NCI-H1105 (cell line): ENCODE results near the gene LDHD.

Experiments
- DNase-seq: peaks from one replicate; lab custom pipeline; 2025; lab: John Stamatoyannopoulos, UW

Gene LDHD

DNA sequence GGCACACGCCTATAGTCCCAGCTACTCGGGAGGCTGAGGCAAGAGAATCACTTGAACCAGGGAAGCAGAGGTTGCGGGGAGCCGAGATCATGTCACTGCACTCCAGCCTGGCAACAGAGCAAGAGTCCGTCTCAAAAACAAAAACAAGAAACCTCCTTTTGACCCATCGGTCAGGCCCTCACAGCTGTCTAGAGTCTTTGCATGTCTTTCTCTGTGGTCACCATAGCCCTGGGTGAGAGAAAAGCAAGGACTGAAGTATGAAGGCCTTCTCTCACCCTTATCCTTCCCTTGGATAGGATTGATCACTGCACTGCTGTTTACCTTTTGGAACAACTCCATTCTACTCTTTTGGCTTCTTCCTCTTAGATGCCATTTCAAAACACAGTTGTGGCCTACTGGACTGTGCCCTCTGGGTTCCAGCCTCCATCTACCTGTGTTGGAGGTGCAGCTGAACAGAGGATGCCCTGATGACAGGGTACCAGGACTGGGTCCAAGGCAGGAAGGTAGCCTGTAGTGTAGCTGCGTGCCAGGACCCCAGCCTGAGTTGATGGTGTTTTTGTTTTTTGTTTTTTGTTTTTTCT lies 37.1 kb downstream of the LDHD start:
- DNase-seq, result no peak

DNA sequence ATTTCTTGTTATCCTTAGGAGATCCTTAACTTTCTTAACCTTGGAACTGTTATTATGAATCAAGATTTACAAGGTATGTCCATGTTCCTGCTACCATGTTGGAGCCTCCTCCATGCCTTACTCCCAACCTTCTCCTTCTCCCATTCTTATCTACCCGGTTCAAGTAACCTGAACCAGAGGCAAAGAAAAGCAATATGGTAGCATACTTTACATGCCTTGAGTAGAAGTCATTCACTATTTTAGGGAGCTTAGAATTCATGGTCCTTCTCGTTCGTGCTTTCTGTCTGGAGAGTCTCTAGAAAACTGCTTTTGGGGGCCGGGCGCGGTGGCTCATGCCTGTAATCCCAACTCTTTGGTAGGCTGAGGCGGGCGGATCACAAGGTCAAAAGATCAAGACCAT lies 37.7 kb downstream of the LDHD start:
- DNase-seq, result no peak

DNA sequence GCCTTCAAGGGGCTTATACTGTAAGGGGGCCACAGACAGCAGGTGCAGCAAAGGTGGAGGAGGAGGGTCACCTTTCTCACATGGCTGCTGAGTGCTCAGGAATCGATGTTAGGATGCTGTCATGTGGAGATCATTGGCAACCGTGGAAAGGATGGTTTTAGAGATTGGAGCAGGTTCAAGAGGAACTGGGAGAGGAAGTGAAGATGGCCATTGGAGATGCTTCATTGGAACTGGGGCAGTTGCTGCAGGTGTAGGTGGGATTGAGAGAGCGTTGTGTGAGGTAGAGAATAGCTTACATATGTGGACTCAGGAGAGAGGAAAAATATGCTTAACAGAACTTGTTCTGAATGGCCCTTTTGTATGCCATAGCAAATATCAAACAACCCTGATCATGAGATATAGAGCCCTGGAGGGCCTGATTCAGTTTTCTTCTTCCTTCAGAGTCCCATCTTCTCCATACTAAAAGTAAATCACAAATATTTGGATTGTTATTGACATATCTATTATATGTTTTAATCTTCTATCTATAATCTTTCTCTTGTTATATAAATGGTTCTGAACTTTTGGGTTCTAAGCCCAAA lies 40.8 kb downstream of the LDHD start:
- no peak for DNase-seq

DNA sequence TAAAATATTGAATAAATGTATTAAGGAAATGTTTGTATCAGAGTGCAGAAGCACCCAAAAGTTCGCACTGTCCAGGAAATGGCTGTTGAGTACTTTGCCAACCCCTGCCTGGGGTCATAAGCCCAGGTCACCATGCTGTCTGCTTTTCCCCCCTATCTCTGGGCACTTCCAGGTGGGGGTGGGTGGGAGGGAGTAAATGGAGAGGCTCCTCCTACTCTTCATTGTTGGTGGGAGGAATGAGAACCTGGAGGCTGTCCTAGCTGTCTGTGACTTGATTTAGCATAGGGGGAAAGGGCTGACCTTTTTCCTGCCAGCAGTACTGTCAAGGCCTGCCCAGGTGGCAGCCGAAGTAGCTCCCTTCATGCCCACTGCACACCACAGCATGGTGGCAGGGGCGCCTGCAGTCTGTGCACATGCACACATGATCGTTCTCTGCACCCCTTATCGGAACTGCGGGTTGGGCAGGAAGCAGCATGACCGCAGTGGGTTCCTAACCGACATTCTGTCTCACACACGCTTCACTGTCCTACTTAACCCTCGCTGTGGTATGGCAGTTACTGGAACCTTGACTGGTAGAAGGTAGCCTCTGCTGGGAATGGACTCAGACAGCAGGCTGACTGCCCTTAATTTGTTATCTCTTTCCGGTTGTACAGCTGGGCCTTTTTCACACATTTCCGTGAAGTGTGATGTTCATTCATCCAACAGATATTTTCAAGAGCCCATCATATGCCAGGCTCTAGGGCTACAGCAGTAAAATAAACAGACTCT lies 41.5 kb downstream of the LDHD start:
- DNase-seq, result no peak

DNA sequence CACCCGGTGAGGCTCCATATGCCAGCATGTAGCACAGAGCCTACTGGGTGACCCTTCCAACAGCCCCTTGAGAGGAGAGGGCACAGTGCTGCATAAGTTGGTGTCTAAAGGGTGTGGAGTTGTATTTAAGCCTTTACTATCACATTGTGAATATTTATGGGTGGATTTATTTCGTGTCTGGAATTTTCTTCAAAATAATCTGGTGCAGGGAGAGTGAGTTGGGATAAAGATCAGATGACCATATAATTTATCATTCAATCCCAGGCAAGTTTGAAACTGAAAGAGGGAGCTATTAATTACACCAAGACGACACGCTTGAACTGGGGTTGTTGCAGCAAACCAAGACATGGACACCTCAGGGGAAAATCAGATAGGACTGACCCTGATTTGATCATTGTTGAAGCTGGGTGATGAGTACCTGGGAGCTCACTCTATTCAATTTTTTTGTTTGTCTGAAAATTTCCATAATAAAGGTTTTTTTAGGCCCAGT lies 42.2 kb downstream of the LDHD start:
- no peak for DNase-seq

DNA sequence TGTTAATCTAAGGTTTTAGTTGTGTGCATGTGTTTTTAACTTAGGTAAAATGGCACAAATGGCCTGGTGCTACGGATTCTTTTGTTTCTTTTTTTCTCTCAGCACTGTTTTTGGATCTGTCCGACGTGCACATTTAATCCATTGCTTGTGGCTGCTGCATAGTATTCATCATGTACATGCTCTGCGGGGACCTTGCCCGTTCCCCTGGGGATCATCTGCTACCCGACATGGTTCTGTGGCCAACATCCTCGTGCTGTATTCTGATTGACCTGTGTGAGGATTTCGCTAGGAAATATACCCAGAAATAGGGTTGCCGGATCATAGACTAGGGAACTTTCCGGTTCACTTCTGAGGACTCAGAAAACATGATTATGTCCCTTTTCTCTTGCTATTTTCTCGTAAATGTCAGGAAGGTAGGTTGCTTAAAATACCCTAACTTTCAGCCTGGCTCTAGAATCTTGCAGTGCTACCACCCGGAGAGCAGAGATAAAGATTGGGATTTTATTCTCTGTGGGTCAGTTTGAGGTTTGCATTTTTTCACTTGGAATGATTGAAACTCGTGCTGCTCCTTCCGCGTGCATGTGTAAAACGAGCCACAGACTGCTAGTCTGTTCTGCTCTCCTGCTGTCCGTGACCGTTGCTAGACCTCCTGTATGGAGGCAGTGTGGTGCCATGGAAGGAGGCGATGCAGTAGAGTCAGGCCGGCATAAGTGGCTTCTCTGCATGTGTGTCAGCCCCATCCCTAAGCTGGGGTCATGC lies 42.9 kb downstream of the LDHD start:
- no peak for DNase-seq

DNA sequence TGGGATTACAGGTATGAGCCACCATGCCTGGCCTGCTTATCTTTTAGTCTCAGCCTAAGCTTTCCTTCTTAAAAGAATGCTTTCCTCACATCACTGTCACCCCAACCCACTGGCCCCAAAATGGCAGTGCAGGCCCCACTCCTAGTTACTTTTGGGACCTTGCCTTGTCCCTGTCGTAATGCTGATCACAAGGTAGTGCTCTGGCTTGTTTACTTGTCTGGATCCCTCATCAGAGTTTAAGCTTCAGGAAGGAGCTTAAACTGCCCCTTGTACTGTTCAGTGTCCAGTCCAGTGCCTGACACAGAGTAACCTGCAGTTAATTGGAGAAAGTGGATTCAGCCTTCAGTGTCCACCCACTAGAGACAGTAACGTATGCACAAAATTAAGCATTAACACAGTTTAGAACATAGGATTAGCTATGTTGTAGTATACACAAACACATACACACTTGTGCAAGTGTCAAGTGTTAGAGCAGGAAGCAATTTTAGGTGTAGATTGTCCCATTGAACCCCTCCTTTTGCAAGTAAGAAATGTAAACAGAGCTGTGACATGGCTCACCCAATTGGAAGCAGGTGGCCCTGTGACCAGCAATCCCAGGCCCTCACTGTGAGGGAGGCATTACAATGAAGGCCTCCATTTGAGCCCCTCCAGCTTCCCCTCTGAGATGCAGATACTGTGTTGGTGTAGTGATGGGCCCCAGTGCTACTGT lies 44.2 kb downstream of the LDHD start:
- DNase-seq, result no peak

DNA sequence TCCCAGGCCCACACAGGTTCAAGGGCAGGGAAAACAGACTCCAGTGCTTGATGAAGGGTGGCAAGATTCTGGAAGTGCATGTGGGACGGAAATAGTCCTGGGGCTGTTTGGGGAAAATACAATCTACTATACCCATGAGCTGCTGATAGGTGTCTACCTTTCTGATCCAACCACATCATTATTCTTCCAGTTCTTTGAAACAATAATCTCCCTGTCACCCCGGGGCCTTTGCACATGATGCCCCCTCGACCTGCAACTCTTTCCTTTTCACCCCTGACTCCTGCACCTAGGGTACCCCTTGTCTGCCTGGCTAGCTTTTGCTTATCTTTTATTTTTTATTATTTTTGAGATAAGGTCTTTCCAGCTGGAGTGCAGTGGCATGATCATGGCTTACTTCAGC lies 45.0 kb downstream of the LDHD start:
- no peak for DNase-seq

DNA sequence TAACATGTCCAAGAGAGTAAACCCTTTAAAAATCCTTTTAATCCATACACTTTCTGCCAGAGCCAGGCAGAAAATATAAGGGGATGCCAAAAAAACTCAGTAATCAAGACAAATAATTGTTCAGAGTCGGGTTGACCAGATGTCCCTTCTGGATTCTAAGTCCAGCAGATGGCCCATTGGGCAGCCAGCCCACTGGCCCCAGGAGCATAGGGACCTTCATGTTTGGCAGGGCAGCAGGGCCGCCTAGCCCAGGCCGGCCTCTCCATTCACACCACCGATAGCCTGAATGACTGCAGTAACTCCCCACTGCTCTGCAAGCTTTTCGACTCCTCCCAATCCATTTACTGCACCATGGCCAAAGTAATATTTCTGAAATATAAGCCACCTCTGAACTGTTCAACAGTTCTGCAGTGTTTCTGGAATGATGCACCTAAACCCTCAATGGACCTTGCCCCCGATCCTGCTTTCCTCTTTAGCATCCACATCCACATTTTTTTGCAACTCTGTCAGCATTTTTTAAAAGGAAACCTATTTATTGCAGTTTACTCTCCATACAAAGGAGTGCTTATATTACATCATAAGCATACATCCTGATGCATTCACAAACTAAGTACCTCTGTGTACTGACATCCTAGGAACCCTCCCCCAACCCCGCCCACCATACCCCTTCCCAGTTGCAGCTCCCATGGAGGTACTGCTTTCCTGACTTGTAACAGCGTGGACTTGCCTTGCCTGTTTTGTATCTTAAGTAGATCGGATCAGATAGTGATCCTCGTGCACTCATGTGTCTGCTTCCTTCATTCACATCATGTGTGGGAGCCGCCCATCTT lies 46.4 kb downstream of the LDHD start:
- DNase-seq, result no peak

DNA sequence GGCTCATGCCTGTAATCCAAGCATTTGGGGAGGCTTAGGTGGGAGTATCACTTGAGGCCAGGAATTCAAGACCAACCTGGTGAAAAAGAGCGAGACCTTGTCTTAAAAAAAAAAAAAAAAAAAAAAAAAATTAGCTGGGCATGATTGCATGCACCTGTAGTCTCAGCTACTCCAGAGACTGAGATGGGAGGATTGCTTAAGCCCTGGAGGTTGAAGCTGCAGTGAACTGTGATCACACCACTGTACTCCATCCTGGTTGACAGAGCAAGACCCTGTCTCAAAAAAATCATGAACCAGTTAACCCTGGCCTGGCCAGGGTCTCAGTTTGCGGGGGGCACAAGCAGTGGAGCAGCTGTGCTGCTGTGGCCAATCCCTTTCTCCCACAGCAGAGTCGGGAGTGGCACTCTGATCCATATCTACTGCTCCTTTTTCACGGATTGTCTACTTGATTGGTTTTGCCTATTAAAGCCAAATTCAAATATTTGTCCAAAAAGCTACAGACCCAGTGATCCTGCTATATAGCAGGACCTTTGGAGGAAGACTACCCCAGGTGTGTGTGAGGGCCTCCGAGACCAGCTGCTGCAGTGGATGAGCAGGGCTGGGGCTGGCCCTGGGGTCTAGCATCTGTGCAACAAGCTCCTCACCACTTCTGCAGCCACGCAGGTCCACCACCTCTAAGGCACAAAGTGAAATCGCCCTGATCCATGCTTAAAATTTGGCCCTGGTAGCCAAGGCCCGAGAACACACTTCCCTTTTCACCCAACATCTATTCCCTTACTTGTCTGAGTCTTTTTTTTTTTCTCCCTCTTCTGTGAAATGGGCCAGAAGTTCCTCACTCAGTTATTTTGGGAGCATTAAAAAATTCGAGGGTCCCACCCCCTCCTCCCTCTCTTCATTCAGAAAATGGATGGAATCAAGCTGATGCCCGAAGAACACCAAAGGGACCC lies 48.2 kb downstream of the LDHD start:
- no peak for DNase-seq

DNA sequence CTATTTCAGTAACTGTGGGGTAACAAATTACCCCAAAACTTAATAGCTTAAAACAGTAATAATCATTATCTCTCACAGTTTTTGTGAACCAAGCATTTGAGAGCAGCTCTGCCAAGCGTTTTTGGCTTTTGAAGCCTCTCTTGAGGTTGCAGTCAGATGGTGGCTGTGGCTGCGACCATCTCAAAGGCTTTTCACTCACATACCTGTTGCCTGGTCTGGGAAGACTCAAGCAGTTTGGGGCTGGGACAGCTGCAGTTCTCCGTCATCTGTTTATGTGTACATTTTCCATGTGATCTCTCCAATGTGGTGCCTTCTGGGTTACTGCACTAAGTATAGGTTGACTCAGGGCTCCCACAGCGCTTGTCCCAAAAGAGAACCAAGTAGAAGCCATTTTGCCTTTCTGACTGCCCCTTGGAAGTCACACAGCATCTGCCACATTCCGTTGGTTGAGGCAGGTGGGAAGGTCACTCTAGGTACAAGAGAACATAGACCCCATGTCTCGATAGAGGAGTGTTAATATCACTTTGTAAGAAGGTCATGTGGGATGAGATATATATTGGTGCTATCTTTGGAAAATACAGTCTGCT lies 49.6 kb downstream of the LDHD start:
- DNase-seq, result no peak

DNA sequence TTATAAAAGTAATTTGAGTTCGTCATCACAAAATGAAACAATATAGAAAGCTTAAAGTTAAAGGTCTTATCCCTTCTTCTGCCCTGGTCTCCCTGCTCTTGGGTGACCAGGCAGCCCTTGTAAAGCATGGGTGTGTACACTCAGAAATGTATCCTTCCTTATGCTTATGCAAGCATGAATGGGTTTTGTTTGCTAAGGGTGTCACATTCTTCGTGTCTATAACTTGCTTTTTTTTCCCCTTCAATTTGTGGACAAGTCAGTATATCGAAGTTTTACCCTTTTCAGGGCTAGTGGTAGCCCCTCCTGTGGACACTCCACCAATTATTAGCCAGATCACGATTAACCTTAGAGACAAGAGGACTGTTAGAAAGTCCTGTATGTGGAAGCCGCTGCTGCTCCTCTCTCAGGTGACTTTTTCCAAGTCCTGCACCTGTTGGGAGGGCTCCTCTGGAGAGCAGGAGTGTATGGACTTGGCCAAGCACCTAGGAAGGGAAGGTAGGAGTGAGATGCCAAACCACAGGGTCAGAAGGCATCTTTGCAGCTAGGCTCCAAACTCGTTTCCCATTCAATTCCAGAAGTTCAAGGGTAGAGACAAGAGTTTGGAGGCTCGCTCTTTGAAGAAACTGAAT lies 50.9 kb downstream of the LDHD start:
- no peak for DNase-seq

DNA sequence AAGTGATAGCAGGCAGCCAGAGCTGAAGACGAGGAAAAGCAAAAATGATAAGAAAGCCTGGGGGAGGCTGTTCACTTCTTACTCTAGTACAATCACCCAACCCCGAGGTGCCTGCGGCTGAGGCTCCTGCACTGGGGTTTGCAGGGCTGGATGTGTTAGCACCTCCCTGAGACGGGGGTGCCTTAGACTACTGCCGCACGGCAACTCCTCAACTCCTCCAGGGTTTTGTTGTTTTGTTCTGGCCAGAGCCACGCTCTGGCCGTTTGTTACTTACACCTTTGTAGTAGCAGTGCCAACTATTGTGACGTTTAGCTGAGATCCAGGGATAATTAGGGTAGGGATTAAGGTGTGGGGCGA lies 51.5 kb downstream of the LDHD start:
- DNase-seq, result no peak

DNA sequence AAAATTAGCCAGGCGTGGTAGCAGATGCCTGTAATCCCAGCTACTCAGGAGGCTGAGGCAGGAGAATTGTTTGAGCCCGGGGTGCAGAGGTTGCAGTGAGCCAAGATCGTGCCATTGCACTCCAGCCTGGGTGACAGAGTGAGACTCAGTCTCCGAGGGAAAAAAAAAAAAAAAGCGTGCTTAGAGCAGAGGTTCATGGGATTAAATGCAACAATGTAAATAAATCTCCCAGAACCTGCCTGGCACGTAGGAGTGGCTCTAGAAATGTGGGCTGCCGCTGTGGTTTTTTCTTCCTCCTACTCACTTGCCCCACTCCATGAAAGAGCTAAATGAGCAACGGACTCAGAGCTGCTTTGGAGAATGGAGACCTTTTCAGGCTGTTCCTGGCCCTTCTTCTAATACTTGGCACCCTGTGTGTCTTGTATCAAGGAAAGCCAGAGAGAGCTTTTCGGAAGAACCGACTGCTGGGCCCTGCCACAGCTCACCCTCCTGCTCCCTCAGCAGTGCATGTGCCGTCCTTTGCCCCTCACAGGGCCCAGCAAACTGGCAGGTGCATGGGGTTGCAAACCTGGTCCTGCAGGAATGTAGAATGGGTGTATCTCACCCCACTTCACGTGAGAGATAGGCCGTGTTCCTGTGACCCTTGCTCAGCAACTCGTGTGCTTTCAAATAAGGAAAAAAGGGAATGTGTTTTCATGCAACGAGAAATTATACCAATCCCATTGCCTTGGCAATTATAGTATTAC lies 52.0 kb downstream of the LDHD start:
- no peak for DNase-seq

DNA sequence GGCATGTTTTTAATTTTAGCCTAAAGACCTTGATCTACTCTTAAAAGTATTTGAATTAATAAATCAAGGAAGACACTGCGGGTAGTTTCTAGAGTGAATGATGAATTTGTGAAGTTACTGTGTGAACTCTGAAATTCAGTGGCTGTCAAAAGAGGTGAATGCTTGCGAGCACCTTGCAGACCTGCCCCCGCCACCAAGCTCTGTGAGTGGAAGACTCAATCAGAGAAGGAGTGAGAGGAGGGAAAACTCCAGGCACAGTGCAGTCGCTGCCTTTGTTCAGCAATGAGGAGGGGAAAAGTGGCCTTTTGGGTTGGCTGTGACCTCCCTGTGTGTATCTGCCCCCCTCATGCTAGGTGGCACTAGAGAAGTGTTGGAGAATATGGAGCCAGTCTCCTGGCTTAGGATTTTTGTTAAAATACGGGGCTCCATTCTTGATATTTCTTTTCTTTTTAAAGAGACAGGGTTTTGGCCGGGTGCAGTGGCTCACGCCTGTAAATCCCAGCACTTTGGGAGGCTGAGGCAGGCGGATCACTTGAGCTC lies 53.0 kb downstream of the LDHD start:
- DNase-seq, result no peak

DNA sequence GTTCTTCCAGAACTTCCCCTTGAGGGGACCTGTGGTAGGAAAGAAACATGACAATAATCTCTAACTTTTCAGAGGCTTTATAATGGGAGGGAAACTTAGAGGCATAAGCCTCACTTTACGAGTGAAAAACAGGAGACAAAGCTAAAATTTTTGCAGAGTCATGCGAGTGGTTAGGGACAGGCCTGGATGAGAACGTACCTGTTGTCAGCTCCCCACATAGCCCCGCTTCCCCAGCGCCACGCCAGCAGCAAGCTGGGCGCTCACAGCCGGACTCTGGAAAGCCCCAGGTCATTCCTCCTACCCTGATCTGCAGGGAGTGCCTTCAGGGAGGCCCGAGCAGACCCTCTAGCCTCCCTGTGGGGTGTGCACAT lies 53.6 kb downstream of the LDHD start:
- DNase-seq, result no peak

DNA sequence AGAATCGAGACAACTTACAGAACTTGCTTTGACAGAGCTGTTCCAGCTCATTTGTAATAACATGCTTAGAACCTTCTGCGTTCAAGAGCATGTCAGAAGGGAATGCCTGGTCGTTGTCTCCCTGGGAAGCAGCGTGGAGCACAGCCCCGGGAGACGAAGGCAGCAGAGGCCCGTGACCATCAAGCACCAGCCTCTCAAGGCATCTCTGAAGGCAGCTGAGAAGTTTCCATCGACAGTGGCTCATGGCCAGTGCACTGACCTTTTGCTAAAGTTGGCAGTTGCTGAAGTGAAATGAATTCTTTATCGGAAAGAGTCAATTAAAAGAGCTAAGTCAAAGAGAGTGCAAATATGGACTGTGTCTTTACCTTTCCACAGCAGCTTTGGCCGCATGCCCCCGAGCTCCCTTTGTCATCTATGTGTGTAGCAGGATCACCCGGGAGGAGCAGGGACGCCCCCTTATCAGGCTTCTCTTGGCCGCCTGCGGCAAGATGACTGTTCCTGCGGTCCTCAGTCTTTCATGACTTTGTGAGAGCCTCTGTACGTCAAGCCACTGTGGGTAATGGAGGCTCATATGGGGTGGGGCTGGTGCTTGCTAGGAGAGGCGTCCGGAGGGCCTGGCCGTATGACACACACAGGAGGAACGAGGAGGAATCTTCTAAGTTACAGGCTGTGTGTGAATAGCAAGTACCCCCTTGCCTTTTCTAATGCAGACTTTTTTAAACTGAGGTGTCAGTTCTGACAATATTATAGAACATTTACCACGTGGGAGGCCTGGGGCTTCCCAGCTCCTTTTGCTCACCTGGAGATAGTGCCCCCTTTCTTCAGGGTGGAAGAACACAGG lies 54.2 kb downstream of the LDHD start:
- no peak for DNase-seq
